ENCODE measurements around the gene PRRC1. TPM values are rescaled to one million over a fixed set of nuclear protein-coding genes. Genes with fewer than 3 reads are reported as not detected.

The PRRC1 gene
- total RNA-seq, 1 experiment from 2014 or later: 80.5 TPM

DNA sequence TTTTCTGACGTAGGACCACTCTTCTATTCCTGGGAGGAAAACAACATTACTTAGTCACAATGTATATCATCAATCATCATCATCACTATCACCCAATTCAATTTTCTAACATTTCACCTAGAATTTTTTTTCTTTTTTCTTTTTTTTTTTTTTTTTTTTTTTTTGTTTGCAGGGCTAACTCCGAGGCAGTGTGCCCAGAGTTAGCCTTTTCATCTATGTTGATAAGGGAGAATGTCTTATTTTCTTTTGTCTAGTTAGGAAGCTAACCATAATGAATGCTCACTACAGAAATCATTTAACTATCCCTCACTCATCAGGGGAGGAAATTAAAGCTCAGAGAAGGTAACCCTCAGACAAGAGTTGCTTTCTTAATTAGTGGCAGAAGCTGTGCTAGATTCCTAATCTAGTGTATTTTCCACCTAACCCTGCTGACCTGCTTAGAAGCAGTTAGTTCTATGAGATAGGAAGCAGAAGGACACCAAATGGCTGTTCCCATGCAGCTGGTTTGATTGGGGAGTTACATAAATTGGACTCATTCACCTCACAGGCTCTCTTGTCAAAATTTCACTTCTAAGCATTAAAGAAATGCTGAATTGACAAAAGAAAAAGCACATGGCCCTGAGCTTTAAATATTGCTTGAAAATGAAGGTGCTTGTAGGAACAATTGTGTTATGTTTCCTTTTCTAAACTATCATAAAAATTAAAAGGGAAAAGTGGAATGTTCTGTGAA lies 8.6 kb upstream of the PRRC1 start:
- intact Hi-C loops (cut with micrococcal nuclease; ENCODE audit: unreplicated experiment): no loop called here
- H3K4me3 Mint-ChIP-seq (ENCODE audit: low read depth, unreplicated experiment): no peak overlapping the region
- CTCF ChIA-PET: interaction anchor here (0.9 kb wide), 1 partner anchor 16 kb away, joined by 3 read pairs; no protein-coding TSS in a partner anchor
- no peak overlapping the region for H3K27ac Mint-ChIP-seq (ENCODE audit: unreplicated experiment)
- no peaks in the 10 kb centered on the region for H3K9me3 Mint-ChIP-seq (ENCODE audit: low read depth, unreplicated experiment)
- no TSS peak for BruUV-seq (replicated peaks)
- H3K4me1 Mint-ChIP-seq (ENCODE audit: low read depth, unreplicated experiment): no peaks in the 10 kb centered on the region
- TF ChIP-seq, protein P1, sequence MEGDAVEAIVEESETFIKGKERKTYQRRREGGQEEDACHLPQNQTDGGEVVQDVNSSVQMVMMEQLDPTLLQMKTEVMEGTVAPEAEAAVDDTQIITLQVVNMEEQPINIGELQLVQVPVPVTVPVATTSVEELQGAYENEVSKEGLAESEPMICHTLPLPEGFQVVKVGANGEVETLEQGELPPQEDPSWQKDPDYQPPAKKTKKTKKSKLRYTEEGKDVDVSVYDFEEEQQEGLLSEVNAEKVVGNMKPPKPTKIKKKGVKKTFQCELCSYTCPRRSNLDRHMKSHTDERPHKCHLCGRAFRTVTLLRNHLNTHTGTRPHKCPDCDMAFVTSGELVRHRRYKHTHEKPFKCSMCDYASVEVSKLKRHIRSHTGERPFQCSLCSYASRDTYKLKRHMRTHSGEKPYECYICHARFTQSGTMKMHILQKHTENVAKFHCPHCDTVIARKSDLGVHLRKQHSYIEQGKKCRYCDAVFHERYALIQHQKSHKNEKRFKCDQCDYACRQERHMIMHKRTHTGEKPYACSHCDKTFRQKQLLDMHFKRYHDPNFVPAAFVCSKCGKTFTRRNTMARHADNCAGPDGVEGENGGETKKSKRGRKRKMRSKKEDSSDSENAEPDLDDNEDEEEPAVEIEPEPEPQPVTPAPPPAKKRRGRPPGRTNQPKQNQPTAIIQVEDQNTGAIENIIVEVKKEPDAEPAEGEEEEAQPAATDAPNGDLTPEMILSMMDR (IDR thresholded peaks at IDR 0.05; ENCODE audit: unreplicated experiment): no peak
- DNase-seq: no peak
- H3K27me3 Mint-ChIP-seq (ENCODE audit: unreplicated experiment): peaks cover 26% of the 10 kb centered on the region
- H3K36me3 Mint-ChIP-seq (ENCODE audit: insufficient read depth, unreplicated experiment): no peaks in the 10 kb centered on the region

DNA sequence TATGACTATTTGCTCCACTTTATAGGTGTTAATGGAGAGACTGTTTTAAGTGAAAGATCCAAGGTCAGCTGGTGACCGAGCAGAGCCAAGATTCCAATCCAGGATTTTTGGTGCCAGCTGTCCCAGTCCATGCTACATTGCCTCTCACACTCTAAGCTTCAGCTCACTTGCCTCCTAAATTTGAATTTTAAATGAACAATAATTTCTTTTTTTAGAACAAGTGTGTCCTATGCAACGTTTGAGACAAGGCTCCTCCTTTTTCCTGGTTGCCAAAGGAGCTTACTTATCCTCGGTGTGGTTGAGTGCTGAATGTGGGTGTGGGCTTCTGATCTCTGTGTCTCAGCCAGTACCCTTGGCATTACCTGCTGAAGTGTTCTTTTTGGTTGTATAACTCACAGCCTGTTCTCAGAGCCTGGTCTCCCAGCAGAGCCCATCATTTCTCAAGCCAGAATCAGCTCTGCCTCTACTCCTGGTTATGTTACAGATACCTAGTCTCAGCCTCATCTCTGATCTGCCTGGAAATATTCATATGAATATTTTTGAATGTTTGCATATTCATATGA lies 4.0 kb upstream of the PRRC1 start:
- intact Hi-C loops (cut with micrococcal nuclease; ENCODE audit: unreplicated experiment): no loop called here
- no peaks in the 10 kb centered on the region for H3K4me1 Mint-ChIP-seq (ENCODE audit: low read depth, unreplicated experiment)
- H3K9me3 Mint-ChIP-seq (ENCODE audit: low read depth, unreplicated experiment): no peaks in the 10 kb centered on the region
- BruUV-seq (replicated peaks): no TSS peak
- TF ChIP-seq, protein P1 (IDR thresholded peaks at IDR 0.05; ENCODE audit: unreplicated experiment): no peak
- peaks cover 16% of the 10 kb centered on the region for H3K36me3 Mint-ChIP-seq (ENCODE audit: insufficient read depth, unreplicated experiment)
- no peak overlapping the region for H3K27ac Mint-ChIP-seq (ENCODE audit: unreplicated experiment)
- H3K27me3 Mint-ChIP-seq (ENCODE audit: unreplicated experiment): peaks cover 26% of the 10 kb centered on the region
- no peak overlapping the region for H3K4me3 Mint-ChIP-seq (ENCODE audit: low read depth, unreplicated experiment)
- CTCF ChIA-PET: no interaction called here
- DNase-seq: no peak

DNA sequence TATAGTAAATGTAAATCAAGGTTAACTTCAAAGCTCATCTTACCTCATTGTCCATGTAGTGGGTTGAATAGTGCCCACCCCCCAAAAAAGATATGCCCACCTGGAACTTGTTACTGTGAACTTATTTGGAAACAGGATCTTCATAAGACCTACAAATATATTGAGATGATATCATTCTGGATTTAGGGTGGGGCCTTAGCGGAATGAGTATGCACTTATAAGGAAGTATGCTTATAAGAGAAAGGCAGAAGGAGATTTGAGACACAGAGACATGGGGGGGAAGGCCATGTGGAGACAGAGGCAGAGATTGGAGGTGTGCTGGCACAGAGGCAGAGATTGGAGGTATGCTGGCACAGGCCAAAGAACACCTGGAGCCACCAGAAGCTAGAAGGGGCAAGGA lies 2.6 kb upstream of the PRRC1 start:
- DNase-seq: no peak
- H3K27ac Mint-ChIP-seq (ENCODE audit: unreplicated experiment): no peak overlapping the region
- H3K36me3 Mint-ChIP-seq (ENCODE audit: insufficient read depth, unreplicated experiment): peaks cover 27% of the 10 kb centered on the region
- H3K9me3 Mint-ChIP-seq (ENCODE audit: low read depth, unreplicated experiment): peaks cover 1% of the 10 kb centered on the region
- H3K27me3 Mint-ChIP-seq (ENCODE audit: unreplicated experiment): peaks cover 26% of the 10 kb centered on the region
- BruUV-seq (replicated peaks): no TSS peak
- no peak overlapping the region for H3K4me3 Mint-ChIP-seq (ENCODE audit: low read depth, unreplicated experiment)
- H3K4me1 Mint-ChIP-seq (ENCODE audit: low read depth, unreplicated experiment): peaks cover 11% of the 10 kb centered on the region
- CTCF ChIA-PET: interaction anchor here (0.9 kb wide), 1 partner anchor 676 kb away, joined by 3 read pairs; no protein-coding TSS in a partner anchor
- TF ChIP-seq, protein P1 (IDR thresholded peaks at IDR 0.05; ENCODE audit: unreplicated experiment): no peak
- intact Hi-C loops (cut with micrococcal nuclease; ENCODE audit: unreplicated experiment): no loop called here

DNA sequence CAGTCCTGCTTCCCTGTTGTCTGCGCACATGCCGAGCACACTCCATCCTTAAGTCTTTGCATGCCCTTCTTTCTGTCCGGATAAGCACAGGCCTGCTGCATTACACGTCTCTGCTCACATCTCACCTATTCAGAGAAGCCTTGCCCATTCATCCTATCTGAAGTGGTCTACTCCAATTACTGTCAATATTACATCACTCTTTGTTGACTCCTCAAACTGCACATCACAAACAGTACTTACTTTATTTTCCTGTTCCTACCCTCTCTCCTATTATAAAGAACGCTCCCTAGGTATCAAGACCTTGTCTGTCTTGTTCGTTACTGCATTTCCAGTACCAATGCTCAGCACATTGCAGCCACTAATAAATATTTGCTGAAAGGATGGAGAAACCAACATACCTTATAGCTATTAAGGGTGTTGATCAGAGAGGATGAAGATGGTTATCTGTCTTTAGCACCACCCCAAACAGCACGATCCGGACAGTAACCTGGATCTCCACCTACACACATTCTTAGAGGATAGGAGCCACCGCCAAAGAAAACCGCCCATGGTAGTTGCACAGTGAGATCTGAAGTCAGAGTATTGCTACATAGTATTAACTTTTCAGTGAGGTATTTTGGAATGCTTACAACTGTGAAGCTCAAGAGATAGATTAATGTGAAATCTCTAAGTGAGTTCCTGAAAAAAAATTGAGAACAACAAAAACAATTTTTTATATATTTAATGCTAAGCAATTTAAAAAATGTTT lies 1.6 kb upstream of the PRRC1 start:
- Mint-ChIP-seq H3K27ac (ENCODE audit: unreplicated experiment) (no peak overlapping the region), H3K27me3 (ENCODE audit: unreplicated experiment) (peaks cover 23% of the 10 kb centered on the region), H3K4me1 (ENCODE audit: low read depth, unreplicated experiment) (peaks cover 16% of the 10 kb centered on the region), H3K36me3 (ENCODE audit: insufficient read depth, unreplicated experiment) (peaks cover 35% of the 10 kb centered on the region), H3K9me3 (ENCODE audit: low read depth, unreplicated experiment) (peaks cover 6% of the 10 kb centered on the region), H3K4me3 (ENCODE audit: low read depth, unreplicated experiment) (no peak overlapping the region)
- CTCF ChIA-PET: interaction anchor here (0.8 kb wide), 1 partner anchor 12 kb away, joined by 3 read pairs; no protein-coding TSS in a partner anchor
- no TSS peak for BruUV-seq (replicated peaks)
- intact Hi-C loops (cut with micrococcal nuclease; ENCODE audit: unreplicated experiment): no loop called here
- no peak for DNase-seq
- TF ChIP-seq, protein P1 (IDR thresholded peaks at IDR 0.05; ENCODE audit: unreplicated experiment): no peak
